GM21526 (cell line): Measurements from ENCODE around the gene PKNOX2.

ENCODE experiments used
- ATAC-seq: cut with Tn5 transposase; IDR thresholded peaks from one replicate; pipeline ENCODE4 v1.9.1; 2021; ENCODE audit warnings: moderate library complexity; ENCODE audit not compliant: unreplicated experiment, low FRiP score

PKNOX2 gene

GRCh38 chr11:125304136-125304535 is 139.6 kb downstream of the PKNOX2 start:
- ATAC-seq, result no peak

GRCh38 chr11:125304876-125305275 is 140.3 kb downstream of the PKNOX2 start:
- ATAC-seq, result no peak

- ATAC-seq, result no peak
Measured at GRCh38 chr11:125305345-125305744, 140.8 kb downstream of the PKNOX2 start.

GRCh38 chr11:125306476-125306875 is 141.9 kb downstream of the PKNOX2 start:
- ATAC-seq, result no peak

- ATAC-seq, result no peak
Measured at GRCh38 chr11:125308246-125308645, 143.7 kb downstream of the PKNOX2 start.

GRCh38 chr11:125312391-125312790 is 147.8 kb downstream of the PKNOX2 start:
- no peak for ATAC-seq

GRCh38 chr11:125312812-125313211 is 148.3 kb downstream of the PKNOX2 start:
- no peak for ATAC-seq

- no peak for ATAC-seq
Measured at GRCh38 chr11:125313271-125314219, 149.0 kb downstream of the PKNOX2 start.

- ATAC-seq, result no peak
Measured at GRCh38 chr11:125314276-125315078, 149.9 kb downstream of the PKNOX2 start.

GRCh38 chr11:125315079-125315740 is 150.7 kb downstream of the PKNOX2 start:
- ATAC-seq, result no peak

GRCh38 chr11:125317416-125317815 is 152.9 kb downstream of the PKNOX2 start:
- ATAC-seq, result no peak

- no peak for ATAC-seq
Measured at GRCh38 chr11:125319649-125320048, 155.1 kb downstream of the PKNOX2 start.

GRCh38 chr11:125320347-125321076 is 156.0 kb downstream of the PKNOX2 start:
- no peak for ATAC-seq

GRCh38 chr11:125322289-125322688 is 157.7 kb downstream of the PKNOX2 start:
- no peak for ATAC-seq

- ATAC-seq, result no peak
Measured at GRCh38 chr11:125325196-125325595, 160.6 kb downstream of the PKNOX2 start.

GRCh38 chr11:125326126-125326525 is 161.6 kb downstream of the PKNOX2 start:
- ATAC-seq, result no peak

GRCh38 chr11:125327518-125328224 is 163.1 kb downstream of the PKNOX2 start:
- ATAC-seq, result no peak

- no peak for ATAC-seq
Measured at GRCh38 chr11:125328225-125328580, 163.7 kb downstream of the PKNOX2 start.

GRCh38 chr11:125329786-125330185 is 165.2 kb downstream of the PKNOX2 start:
- no peak for ATAC-seq
